Stimulated activated CD8-positive, alpha-beta memory T cell treated with anti-CD3 and anti-CD28 coated beads, Interleukin-7, amount 100 ng/mL, for 48 hours (primary cell): ENCODE data around the gene DLX4.

Experiments used
- DNase-seq, 2 donors: peaks; one replicate each; pipeline ENCODE4 v3.0.0-alpha.2; 2020; ENCODE audit warnings: low read depth in 1 of 2; ENCODE audit errors: extremely low read depth in 1 of 2

The DLX4 gene

GRCh38 chr17:49986396-49987289 is 17.7 kb downstream of the DLX4 start:
- no peak for DNase-seq

GRCh38 chr17:49987290-49987585 is 18.2 kb downstream of the DLX4 start:
- DNase-seq, result no peak

- DNase-seq, result no peak
Measured at GRCh38 chr17:49987681-49988441, 18.9 kb downstream of the DLX4 start.

GRCh38 chr17:49989518-49989880 is 20.5 kb downstream of the DLX4 start:
- DNase-seq, result no peak

GRCh38 chr17:49990331-49990730 is 21.3 kb downstream of the DLX4 start:
- no peak for DNase-seq

- no peak for DNase-seq
Measured at GRCh38 chr17:49990921-49991320, 21.9 kb downstream of the DLX4 start.

GRCh38 chr17:49991409-49991808 is 22.4 kb downstream of the DLX4 start:
- DNase-seq, result no peak

- DNase-seq, result no peak
Measured at GRCh38 chr17:49992191-49992932, 23.4 kb downstream of the DLX4 start.

GRCh38 chr17:49992933-49993422 is 24.0 kb downstream of the DLX4 start:
- DNase-seq, result no peak

GRCh38 chr17:49993423-49994060 is 24.6 kb downstream of the DLX4 start:
- DNase-seq, result no peak

GRCh38 chr17:49994085-49995054 is 25.4 kb downstream of the DLX4 start:
- DNase-seq, result no peak

- DNase-seq, result no peak
Measured at GRCh38 chr17:49995055-49995738, 26.2 kb downstream of the DLX4 start, which contains the start of gene DLX3. Gene DLX3, minus strand, starts transcription at chr17:49995224. Its CDS starts 226 bp downstream, at chr17:49994998.

- no peak for DNase-seq
Measured at GRCh38 chr17:49996121-49996494, 27.1 kb downstream of the DLX4 start.

- peak in 1 of 2 donors; percentile 31 for DNase-seq
Measured at GRCh38 chr17:49996495-49997300, 27.7 kb downstream of the DLX4 start.

GRCh38 chr17:49997301-49997650 is 28.3 kb downstream of the DLX4 start:
- DNase-seq, result no peak

GRCh38 chr17:49997773-49998703 is 29.0 kb downstream of the DLX4 start:
- peak; percentile 57 to 75 for DNase-seq

GRCh38 chr17:49998836-49999511 is 30.0 kb downstream of the DLX4 start:
- DNase-seq, result no peak
